HG03139 (cell line): ENCODE data around the gene EOMES.

Experiments used
- ATAC-seq: cut with Tn5 transposase; IDR thresholded peaks from one replicate; pipeline ENCODE4 v1.9.1; 2021; ENCODE audit not compliant: unreplicated experiment

Gene EOMES

GRCh38 chr3:27720899-27721716, 1.0 kb downstream of the EOMES start:
- no peak for ATAC-seq

DNA sequence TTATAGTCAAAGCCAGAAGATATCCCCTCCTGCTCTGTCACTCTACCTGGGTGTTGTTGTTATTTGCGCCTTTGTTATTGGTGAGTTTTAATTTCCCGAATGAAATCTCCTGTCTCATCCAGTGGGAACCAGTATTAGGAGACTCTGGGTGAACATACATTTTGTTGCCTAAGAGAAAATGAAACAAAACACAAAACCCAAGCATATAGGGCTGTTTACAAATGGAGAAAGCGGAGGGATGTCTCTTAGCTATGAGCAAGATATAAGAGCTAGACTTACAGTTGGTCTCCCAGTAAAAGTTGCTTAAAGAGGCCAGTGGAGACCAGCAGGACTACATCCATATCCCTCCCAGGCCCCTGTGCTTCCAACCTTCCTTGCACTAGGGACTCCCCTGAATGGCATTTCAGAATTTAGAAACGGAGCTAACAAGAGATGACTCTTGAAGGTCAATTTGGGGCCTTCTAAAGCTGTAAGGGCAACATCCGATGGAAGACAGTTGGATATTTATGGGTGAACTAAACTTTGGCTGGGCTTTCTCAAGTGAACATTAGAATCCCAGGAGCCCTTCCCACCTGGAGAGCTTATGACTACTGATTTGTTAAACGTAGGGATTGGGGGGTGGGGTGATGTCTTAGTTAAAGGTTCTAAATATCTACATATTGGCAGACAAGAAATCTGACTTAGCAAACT, 2.7 kb downstream of the EOMES start:
- no peak for ATAC-seq

DNA sequence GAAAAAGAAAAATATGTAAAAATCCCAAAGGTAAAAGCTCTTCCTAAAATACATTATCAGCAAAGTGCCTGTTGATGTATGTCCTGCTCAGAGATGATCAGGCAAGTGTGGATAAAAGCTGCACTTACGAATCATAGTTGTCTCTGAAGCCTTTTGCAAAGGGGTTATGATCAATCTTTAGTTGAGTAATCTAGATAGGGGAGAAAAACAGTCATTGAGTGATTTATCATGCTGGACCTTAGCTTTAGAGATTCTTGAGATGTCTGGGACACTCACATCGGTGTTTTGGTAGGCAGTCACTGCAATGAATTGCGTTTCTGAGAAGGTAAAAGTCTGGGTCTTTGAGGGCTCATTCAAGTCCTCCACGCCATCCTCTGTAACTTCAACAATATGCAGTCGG, 3.7 kb downstream of the EOMES start:
- ATAC-seq: no peak

DNA sequence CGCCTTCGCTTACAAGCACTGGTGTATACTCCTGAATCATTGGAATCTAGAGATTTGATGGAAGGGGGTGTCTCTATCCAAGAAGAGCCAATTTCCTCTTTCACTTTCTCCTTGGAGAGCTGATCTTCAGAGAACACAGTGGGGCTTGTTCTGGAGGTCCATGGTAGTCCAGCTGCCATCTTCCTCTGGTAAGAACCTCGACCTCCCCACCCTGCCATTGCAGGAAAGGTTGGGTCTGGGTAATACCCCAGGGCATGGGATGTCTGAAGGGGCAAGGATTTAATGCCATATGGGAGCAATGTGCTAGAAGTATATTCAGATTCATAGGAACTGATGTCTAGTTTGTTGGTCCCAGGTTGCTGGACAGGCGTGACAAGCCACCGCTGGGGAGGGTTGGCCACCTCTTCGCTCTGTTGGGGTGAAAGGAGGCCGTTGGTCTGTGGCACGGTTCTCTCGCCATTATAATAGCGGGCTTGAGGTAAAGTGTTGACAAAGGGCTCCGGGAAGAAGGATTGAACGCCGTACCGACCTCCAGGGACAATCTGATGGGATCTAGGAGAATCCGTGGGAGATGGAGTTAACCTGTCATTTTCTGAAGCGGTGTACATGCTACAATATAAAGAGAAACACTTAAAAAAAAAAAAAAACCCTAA, 4.8 kb downstream of the EOMES start:
- no peak for ATAC-seq

DNA sequence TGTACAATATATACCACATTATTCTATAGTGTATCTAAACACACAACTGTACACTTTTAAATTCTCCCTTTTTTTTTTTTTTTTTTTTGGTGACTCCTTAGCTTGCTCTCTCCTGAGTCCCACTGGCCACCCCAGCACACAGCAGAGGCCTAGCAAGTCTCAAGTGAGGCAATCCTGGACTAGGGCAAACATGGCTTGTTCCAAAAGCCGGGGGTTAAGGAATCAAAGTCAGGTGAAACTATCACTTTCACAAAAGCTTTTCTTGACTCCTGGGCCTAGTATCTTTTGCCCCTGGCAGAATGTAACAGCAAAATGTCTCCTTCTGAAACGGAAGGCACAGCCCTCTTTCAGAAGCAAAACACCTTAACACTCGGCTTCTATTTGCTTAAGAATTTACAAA, 5.8 kb downstream of the EOMES start:
- ATAC-seq: no peak

GRCh38 chr3:27715863-27716262, 6.3 kb downstream of the EOMES start:
- no peak for ATAC-seq

DNA sequence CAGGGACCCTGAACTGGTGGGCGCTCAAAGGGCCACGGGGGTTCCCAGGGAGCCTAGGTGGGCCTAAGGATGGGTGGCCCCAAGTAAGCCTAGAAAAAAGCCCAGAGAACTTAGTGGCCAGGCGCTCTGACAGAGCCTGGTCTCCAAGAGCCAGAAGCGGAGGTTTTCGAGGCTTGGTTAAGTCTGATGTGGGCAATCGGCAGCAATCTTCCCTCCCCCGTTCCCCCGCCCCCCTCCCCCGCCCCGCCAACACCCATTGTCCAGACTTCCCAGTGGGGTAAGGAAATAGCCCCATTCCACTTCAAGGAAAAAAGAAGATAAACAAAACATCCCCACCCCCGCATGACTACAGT, 6.7 kb downstream of the EOMES start:
- no peak for ATAC-seq

DNA sequence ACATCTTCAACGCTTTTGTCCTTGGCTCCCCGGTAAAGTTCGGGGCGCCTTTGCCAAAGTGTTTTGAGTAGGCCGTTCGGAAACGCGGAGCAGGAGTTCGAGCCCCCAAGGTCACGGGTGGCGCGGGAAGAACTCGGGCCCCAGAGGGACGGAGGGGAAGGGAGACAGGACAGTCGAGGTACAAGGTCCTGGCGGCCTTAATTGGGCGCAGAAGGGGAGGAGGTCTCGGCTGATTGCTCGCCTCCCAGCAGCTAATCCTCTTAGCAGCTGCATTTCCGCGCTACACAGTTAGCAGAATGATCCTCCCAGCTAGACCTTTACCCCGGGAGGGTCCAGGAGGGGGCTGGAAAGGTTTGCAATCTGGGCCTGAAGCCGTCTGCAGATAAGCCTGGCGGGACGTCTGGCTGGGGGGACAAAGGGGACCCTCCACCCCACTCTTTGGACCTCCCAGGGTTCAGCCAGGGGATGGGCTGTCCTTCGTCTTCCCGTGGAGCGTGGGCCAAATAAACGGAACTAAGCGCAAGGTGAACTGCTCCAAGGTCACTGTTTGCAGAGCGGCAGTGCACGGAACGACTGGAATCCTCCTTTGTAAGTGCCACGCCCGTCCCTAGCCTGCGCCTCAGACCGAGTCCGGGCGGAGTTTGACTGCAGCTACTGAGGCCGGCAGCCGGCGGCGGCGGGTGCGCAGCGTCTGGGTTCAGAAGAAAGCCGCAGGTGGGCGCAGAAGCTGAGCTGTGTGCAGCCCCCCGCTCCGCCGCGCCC, 7.2 kb downstream of the EOMES start:
- ATAC-seq: no peak

DNA sequence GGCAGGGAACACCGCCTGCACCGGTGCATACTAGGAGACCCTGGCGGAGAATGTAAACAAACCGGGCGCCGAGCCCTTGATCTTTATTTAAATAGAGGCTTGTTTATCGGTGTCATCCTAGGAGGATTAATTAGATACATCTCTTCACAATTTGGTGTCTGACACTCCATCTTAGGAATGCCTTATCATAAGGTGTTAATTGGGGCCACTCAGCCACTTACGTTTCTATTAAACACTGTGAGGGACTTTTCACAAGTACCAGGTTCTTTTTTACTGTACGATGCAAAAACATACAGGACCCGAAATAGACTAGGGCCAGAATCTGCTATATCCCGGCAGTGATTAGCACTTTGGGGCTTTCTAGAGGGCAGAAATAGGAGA, 8.0 kb downstream of the EOMES start:
- no peak for ATAC-seq

DNA sequence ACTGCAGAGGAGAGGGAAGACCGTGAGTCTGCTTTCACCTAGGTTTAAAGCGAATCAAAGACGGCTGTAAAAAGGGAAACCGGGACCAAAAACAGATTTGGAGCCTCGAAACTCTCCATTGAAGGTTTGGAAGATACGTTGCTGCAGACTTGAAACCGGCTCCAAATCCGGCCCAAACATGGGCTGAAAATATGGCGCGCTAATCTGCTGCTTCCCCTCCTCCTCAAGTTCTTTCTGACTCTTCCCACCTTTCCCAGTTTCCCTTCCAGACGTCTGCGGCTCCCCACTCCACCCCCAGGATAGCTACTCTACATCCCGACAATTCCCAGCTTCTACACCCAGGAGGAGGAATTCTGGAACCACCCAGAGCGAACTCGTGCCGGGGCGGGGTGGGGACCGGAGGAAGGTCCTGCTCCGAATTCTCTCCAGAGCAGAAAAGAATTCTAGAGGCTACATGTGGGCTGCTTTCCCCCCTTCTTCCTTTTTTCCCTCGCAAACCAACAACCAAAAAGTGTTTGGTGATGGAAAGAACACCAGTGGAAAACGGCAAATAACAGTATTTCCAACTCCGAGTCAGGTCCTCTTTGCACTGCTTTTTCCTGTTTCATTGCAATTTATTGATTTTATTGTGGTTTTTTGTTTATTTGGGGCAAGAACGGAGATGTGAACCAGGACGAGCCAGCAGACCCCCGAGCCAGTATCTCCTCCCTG, 8.5 kb downstream of the EOMES start:
- ATAC-seq: no peak

DNA sequence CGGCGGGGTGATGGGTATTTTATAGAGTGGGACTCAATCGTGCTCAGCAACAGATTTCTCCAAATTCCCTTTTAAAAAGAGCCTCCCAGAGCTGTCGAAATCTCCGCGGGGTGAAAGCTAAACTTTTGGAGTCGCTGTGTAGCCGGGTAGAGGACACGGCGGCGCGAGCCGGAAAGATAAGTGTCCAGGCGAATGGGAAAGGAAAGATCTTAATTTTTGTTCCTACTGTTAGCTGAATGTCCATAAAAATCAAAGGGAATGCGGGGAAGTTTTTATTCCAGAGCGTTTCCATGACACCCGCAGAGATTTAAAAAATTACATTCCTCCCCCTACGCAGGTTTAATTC, 9.1 kb downstream of the EOMES start:
- ATAC-seq: no peak

- peak; percentile 95 for ATAC-seq
Measured at GRCh38 chr3:27712136-27713077, 9.7 kb downstream of the EOMES start.

- no peak for ATAC-seq
Measured at GRCh38 chr3:27708250-27708649, 13.9 kb downstream of the EOMES start.

GRCh38 chr3:27699067-27699466, 23.1 kb downstream of the EOMES start:
- ATAC-seq: no peak

DNA sequence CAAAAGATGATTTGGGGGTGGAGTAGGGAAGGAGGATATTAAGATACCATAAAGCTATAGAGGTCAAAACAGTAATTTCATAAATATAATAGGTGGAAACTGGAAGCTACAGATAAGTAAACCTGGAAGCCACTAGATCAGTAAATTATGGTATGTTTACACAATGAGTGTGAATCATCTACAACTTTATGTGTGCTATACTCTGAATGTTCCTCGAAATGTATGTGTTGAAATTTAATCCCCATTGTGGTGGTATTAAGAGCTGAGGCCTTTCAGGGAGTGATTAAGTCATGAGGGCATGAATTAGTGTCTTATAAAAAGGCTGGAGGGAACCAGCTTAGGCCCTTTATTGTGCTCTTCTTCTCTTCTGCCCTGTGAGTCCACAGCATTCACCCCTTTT, 25.2 kb downstream of the EOMES start:
- ATAC-seq: no peak

GRCh38 chr3:27695636-27696035, 26.5 kb downstream of the EOMES start:
- no peak for ATAC-seq

DNA sequence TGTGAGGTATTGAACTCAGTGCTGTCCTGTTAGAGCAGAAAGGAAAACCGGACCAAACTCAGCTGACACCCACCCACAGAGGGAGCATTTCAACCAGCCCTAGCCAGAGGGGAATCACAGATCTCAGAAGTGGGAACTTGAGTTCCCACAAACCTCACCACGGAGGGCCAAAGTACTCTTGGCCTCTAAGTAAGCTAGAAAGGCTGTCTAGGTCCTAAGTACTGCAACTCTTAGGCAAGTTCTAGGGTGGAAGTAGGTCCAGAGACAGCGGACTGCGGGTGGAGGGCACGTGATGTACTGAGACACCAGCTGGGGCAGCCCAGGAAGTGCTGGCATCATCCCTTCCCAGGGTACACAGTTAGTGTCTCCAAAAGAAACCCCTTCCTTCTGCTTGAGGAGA, 34.1 kb downstream of the EOMES start:
- no peak for ATAC-seq

GRCh38 chr3:27686642-27687041, 35.5 kb downstream of the EOMES start:
- no peak for ATAC-seq

DNA sequence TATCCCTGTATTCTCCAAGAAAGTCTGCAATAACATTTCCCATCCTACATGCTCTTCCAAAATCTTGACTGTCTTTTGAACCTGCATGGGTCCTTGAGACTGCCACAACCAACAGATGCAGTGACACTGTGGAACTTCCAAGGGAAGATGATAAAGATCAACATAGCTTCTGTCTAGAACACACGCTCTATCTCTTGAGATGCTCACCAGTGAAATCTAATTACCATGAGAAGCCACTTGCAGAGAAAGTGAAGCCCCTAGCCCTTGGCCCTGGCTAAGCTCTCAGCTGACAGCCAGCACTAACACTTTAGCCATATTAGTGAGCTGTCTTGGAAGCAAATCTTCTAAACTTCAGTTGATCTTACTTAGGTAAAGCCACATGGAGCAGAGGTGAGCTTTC, 36.6 kb downstream of the EOMES start:
- no peak for ATAC-seq

DNA sequence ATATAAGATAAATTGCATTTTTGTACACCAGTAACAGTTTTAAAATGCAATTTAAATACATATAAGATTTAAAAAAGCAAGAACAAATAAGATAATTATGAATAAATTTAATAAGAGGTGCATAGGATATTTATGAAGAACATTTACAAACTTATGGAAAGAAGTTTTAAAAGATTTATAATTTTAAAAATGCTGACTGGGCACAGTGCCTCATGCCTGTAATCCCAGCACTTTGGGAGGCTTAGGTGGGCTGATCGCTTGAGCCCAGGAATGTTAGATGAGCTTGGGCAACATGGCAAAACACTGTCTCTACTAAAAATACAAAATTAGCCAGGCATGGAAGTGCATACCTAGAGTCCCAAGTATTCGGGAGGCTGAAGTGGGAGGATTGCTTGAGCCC, 37.8 kb downstream of the EOMES start:
- ATAC-seq: no peak
